Ishikawa (cell line): Measurements from ENCODE around the gene KARS1.

Source experiments
- CEBPB ChIP-seq: IDR thresholded peaks from 2 replicates; pipeline ENCODE4 v1.6.1; 2012
- EP300 ChIP-seq: IDR thresholded peaks from 2 replicates; pipeline ENCODE4 v1.6.1; 2012; ENCODE audit warnings: borderline replicate concordance
- FOXM1 ChIP-seq: IDR thresholded peaks from 2 replicates; pipeline ENCODE4 v1.6.1; 2012; ENCODE audit warnings: low read depth, borderline replicate concordance
- NFIC ChIP-seq: IDR thresholded peaks from 2 replicates; pipeline ENCODE4 v1.6.1; 2012
- RAD21 ChIP-seq: IDR thresholded peaks from 2 replicates; pipeline ENCODE4 v1.6.1; 2012; ENCODE audit warnings: low read depth
- REST ChIP-seq: IDR thresholded peaks from 2 replicates; pipeline ENCODE4 v1.6.1; 2012; ENCODE audit warnings: low read depth, mild to moderate bottlenecking
- TAF1 ChIP-seq: IDR thresholded peaks from 2 replicates; pipeline ENCODE4 v1.6.1; 2012; ENCODE audit warnings: low read depth, mild to moderate bottlenecking
- TCF12 ChIP-seq: IDR thresholded peaks from 2 replicates; pipeline ENCODE4 v1.6.1; 2012; ENCODE audit warnings: low read depth

- TF ChIP-seq RAD21 = no peak
- TF ChIP-seq CEBPB = no peak
- no peak for TF ChIP-seq NFIC
- no peak for TF ChIP-seq TAF1
- no peak for TF ChIP-seq EP300
- no peak for TF ChIP-seq TCF12
- no peak for TF ChIP-seq FOXM1
- TF ChIP-seq REST = no peak
Measured at GRCh38 chr16:75644240-75645012, 3.0 kb downstream of the KARS1 start.
